ENCODE measurements around the gene ACP7.
"Not testable (repeated sequence)": the region's sequence is repeated elsewhere in the genome, so short reads cannot be mapped to it uniquely, and the experiment has no call there.

ACP7 gene

GRCh38 chr19:39110263-39110967 lies 26.2 kb downstream of the ACP7 start:
- peak in 1 of 2 donors; percentile 41 for DNase-seq

- no peak for DNase-seq
Observed at GRCh38 chr19:39111593-39112199, 27.5 kb downstream of the ACP7 start.

GRCh38 chr19:39112338-39112890 lies 28.2 kb downstream of the ACP7 start:
- DNase-seq: no peak

- no peak for DNase-seq
Observed at GRCh38 chr19:39113199-39113598, 29.0 kb downstream of the ACP7 start.

- no peak for DNase-seq
Observed at GRCh38 chr19:39115105-39115847, 31.1 kb downstream of the ACP7 start.

GRCh38 chr19:39117023-39117422 lies 32.9 kb downstream of the ACP7 start:
- not testable (repeated sequence) for DNase-seq

- no peak for DNase-seq
Observed at GRCh38 chr19:39119830-39120229, 35.7 kb downstream of the ACP7 start.

- no peak for DNase-seq
Observed at GRCh38 chr19:39122934-39123731, 39.0 kb downstream of the ACP7 start.

- DNase-seq: no peak
Observed at GRCh38 chr19:39124136-39124764, 40.1 kb downstream of the ACP7 start.

- DNase-seq: no peak
Observed at GRCh38 chr19:39125199-39125553, 41.0 kb downstream of the ACP7 start.

- peak; percentile 98 to 99 for DNase-seq
Observed at GRCh38 chr19:39125554-39126311, 41.6 kb downstream of the ACP7 start, which contains the start of gene PAK4. PAK4 (plus strand) TSS chr19:39125786; CDS start chr19:39169554, 43,768 bp downstream.

GRCh38 chr19:39126312-39127187 lies 42.4 kb downstream of the ACP7 start:
- DNase-seq: no peak

GRCh38 chr19:39127812-39128515 lies 43.8 kb downstream of the ACP7 start:
- DNase-seq: no peak

GRCh38 chr19:39128516-39129079 lies 44.4 kb downstream of the ACP7 start:
- no peak for DNase-seq

- no peak for DNase-seq
Observed at GRCh38 chr19:39129116-39129515, 44.9 kb downstream of the ACP7 start.

GRCh38 chr19:39130337-39131254 lies 46.4 kb downstream of the ACP7 start:
- no peak for DNase-seq

GRCh38 chr19:39131255-39131755 lies 47.1 kb downstream of the ACP7 start:
- no peak for DNase-seq

Data from inflammatory macrophage (primary cell).